Chondrocyte (in vitro differentiated cells): ENCODE measurements around the gene HLCS. TPM values are rescaled to one million over a fixed set of nuclear protein-coding genes. Genes with fewer than 3 reads are reported as not detected.
A peak's percentile ranks its signal among the peaks of the same experiment; 100 is the strongest.

Source experiments
- DNase-seq: peaks from one replicate; pipeline ENCODE4 v3.0.0; 2021; ENCODE audit warnings: mixed read lengths, low spot score
- H3K27ac Mint-ChIP-seq: one replicate; pipeline ENCODE4 v1.8.0; 2021; ENCODE audit warnings: mild to moderate bottlenecking, moderate library complexity, mixed read lengths; ENCODE audit not compliant: unreplicated experiment
- H3K27me3 Mint-ChIP-seq: 2 replicates; pipeline ENCODE4 v1.8.0; 2021; ENCODE audit warnings: low read depth, mixed read lengths
- H3K36me3 Mint-ChIP-seq: 2 replicates; pipeline ENCODE4 v1.8.0; 2021; ENCODE audit warnings: low read depth, mixed read lengths
- H3K4me1 Mint-ChIP-seq: 2 replicates; pipeline ENCODE4 v1.8.0; 2021; ENCODE audit warnings: low read depth, mild to moderate bottlenecking, mixed read lengths
- H3K4me3 Mint-ChIP-seq: one replicate; pipeline ENCODE4 v1.8.0; 2021; ENCODE audit warnings: mild to moderate bottlenecking, moderate library complexity, mixed read lengths; ENCODE audit not compliant: unreplicated experiment
- H3K9me3 Mint-ChIP-seq: 2 replicates; pipeline ENCODE4 v1.8.0; 2021; ENCODE audit warnings: low read depth, mixed read lengths
- total RNA-seq: library from RNA; stranded (reverse); gene quantifications from 3 replicates; pipeline ENCODE4 v1.2.1, GENCODE V29; 2021
- TF ChIP-seq, protein P1 (sequence below): fragments of 200-600 bp; sonication (generic); IDR thresholded peaks from 2 replicates; pipeline ENCODE4 v1.5.0; 2021; ENCODE audit warnings: antibody characterized with exemption, mild to moderate bottlenecking, moderate library complexity

The HLCS gene
- total RNA-seq, 1 donor from 2014 or later: 30.4 TPM

- no peak overlapping the region for H3K27ac Mint-ChIP-seq
- H3K27me3 Mint-ChIP-seq: no peaks in the 10 kb centered on the region
- H3K4me3 Mint-ChIP-seq: no peak overlapping the region
These were observed 115.3 kb downstream of the HLCS start for GRCh38 chr21:36851121-36851520.

DNA sequence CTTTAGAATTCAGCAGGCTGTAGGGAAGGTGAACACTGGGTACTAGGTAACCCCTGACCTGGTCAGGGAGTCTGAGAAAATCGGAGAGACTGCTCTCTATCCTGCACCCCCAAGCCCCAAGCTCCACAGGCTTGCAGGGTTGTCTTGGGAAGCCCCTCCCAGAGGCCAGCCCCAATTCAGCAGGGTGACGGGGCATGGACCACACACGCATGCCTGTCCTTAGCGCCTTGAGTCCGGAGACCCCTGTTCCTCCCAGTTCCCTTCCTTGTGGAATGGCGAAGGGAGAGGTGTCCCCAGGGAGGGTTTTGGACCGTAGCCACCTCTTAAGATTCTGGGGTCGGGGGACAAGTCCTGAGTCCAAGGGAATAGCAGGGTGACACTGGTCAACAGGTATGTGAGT lies 116.1 kb downstream of the HLCS start:
- TF ChIP-seq, protein P1, sequence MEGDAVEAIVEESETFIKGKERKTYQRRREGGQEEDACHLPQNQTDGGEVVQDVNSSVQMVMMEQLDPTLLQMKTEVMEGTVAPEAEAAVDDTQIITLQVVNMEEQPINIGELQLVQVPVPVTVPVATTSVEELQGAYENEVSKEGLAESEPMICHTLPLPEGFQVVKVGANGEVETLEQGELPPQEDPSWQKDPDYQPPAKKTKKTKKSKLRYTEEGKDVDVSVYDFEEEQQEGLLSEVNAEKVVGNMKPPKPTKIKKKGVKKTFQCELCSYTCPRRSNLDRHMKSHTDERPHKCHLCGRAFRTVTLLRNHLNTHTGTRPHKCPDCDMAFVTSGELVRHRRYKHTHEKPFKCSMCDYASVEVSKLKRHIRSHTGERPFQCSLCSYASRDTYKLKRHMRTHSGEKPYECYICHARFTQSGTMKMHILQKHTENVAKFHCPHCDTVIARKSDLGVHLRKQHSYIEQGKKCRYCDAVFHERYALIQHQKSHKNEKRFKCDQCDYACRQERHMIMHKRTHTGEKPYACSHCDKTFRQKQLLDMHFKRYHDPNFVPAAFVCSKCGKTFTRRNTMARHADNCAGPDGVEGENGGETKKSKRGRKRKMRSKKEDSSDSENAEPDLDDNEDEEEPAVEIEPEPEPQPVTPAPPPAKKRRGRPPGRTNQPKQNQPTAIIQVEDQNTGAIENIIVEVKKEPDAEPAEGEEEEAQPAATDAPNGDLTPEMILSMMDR: no peak
- peaks cover 66% of the 10 kb centered on the region for H3K4me1 Mint-ChIP-seq
- no peak overlapping the region for H3K4me3 Mint-ChIP-seq

More at GRCh38 chr21:36851121-36851520, 115.3 kb downstream of the HLCS start:
- no peak for DNase-seq
- peaks cover 66% of the 10 kb centered on the region for H3K4me1 Mint-ChIP-seq
- H3K9me3 Mint-ChIP-seq: no peaks in the 10 kb centered on the region
- no peaks in the 10 kb centered on the region for H3K36me3 Mint-ChIP-seq
- TF ChIP-seq, protein P1: no peak

GRCh38 chr21:36849461-36850105 lies 116.9 kb downstream of the HLCS start:
- H3K9me3 Mint-ChIP-seq: no peaks in the 10 kb centered on the region
- no peaks in the 10 kb centered on the region for H3K27me3 Mint-ChIP-seq
- no peak overlapping the region for H3K4me3 Mint-ChIP-seq
- no peaks in the 10 kb centered on the region for H3K36me3 Mint-ChIP-seq
- TF ChIP-seq, protein P1: no peak
- H3K27ac Mint-ChIP-seq: peak overlapping the region; percentile 60
- no peak for DNase-seq
- H3K4me1 Mint-ChIP-seq: peaks cover 64% of the 10 kb centered on the region

More for the DNA sequence above, 116.1 kb downstream of the HLCS start:
- no peak for DNase-seq
- H3K9me3 Mint-ChIP-seq: no peaks in the 10 kb centered on the region
- no peaks in the 10 kb centered on the region for H3K36me3 Mint-ChIP-seq
- H3K27ac Mint-ChIP-seq: peak overlapping the region; percentile 60
- H3K27me3 Mint-ChIP-seq: no peaks in the 10 kb centered on the region

- Mint-ChIP-seq H3K4me1 (peaks cover 61% of the 10 kb centered on the region), H3K27me3 (no peaks in the 10 kb centered on the region), H3K9me3 (no peaks in the 10 kb centered on the region), H3K36me3 (no peaks in the 10 kb centered on the region), H3K27ac (peak overlapping the region; percentile 60), H3K4me3 (no peak overlapping the region)
- no peak for DNase-seq
- TF ChIP-seq, protein P1: no peak
These were observed 117.7 kb downstream of the HLCS start for GRCh38 chr21:36848730-36849274.

DNA sequence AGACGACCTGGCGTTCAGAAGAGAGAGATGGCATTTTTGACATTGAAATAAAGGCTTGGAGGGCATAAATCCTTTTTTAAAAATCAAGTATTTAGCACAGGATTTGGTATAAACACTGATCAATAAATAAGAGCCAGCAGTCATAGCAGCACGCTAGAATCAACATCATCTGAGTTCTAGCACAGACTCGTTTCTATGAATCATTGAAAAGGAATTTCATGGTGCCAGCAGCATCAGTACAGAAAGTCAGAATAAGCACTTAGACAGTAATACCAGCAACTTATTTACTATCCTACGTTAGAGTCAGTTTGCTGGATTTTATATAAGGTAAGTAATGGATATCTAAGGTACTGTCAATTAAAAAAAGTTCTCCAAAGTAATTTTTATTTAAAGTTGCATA lies 119.3 kb downstream of the HLCS start:
- H3K27me3 Mint-ChIP-seq: no peaks in the 10 kb centered on the region
- peak overlapping the region; percentile 87 for H3K27ac Mint-ChIP-seq
- H3K4me1 Mint-ChIP-seq: peaks cover 50% of the 10 kb centered on the region
- no peaks in the 10 kb centered on the region for H3K36me3 Mint-ChIP-seq
- no peaks in the 10 kb centered on the region for H3K9me3 Mint-ChIP-seq
- TF ChIP-seq, protein P1: no peak
- no peak for DNase-seq
- H3K4me3 Mint-ChIP-seq: no peak overlapping the region
